GM19468 (cell line): Measurements from ENCODE around the gene CCDC15.
"Not testable (repeated sequence)": the region's sequence is repeated elsewhere in the genome, so short reads cannot be mapped to it uniquely, and the experiment has no call there.

Experiments used
- ATAC-seq: cut with Tn5 transposase; IDR thresholded peaks from one replicate; pipeline ENCODE4 v1.9.1; 2021; ENCODE audit warnings: mild to moderate bottlenecking, moderate library complexity, moderate number of reproducible peaks; ENCODE audit not compliant: unreplicated experiment; ENCODE audit errors: extremely low read depth

The CCDC15 gene

GRCh38 chr11:124987096-124987495, 33.1 kb downstream of the CCDC15 start:
- no peak for ATAC-seq

GRCh38 chr11:124988063-124988462, 34.1 kb downstream of the CCDC15 start:
- no peak for ATAC-seq

- no peak for ATAC-seq
Measured at GRCh38 chr11:125001079-125001778, 47.2 kb downstream of the CCDC15 start.

GRCh38 chr11:125001849-125002248, 47.8 kb downstream of the CCDC15 start:
- no peak for ATAC-seq

GRCh38 chr11:125005491-125005890, 51.5 kb downstream of the CCDC15 start:
- no peak for ATAC-seq

- no peak for ATAC-seq
Measured at GRCh38 chr11:125016413-125016812, 62.4 kb downstream of the CCDC15 start.

GRCh38 chr11:125020342-125020741, 66.3 kb downstream of the CCDC15 start:
- no peak for ATAC-seq

- ATAC-seq, result no peak
Measured at GRCh38 chr11:125022551-125022950, 68.5 kb downstream of the CCDC15 start.

- ATAC-seq, result no peak
Measured at GRCh38 chr11:125025968-125026367, 72.0 kb downstream of the CCDC15 start.

- ATAC-seq, result not testable (repeated sequence)
Measured at GRCh38 chr11:125029431-125029830, 75.4 kb downstream of the CCDC15 start.

GRCh38 chr11:125036933-125037332, 82.9 kb downstream of the CCDC15 start:
- no peak for ATAC-seq

GRCh38 chr11:125049164-125049792, 95.3 kb downstream of the CCDC15 start:
- no peak for ATAC-seq

- ATAC-seq, result no peak
Measured at GRCh38 chr11:125052047-125052446, 98.0 kb downstream of the CCDC15 start.

- ATAC-seq, result no peak
Measured at GRCh38 chr11:125053167-125053566, 99.2 kb downstream of the CCDC15 start.

GRCh38 chr11:125055107-125055715, 101.2 kb downstream of the CCDC15 start:
- ATAC-seq, result no peak

GRCh38 chr11:125056111-125056510, 102.1 kb downstream of the CCDC15 start:
- not testable (repeated sequence) for ATAC-seq

- ATAC-seq, result no peak
Measured at GRCh38 chr11:125056931-125057692, 103.1 kb downstream of the CCDC15 start.

- no peak for ATAC-seq
Measured at GRCh38 chr11:125057693-125058016, 103.7 kb downstream of the CCDC15 start.

- ATAC-seq, result no peak
Measured at GRCh38 chr11:125061281-125061680, 107.3 kb downstream of the CCDC15 start.

- no peak for ATAC-seq
Measured at GRCh38 chr11:125062218-125062930, 108.4 kb downstream of the CCDC15 start.
